ENCODE results near the gene ESRRB.

The ESRRB gene

DNA sequence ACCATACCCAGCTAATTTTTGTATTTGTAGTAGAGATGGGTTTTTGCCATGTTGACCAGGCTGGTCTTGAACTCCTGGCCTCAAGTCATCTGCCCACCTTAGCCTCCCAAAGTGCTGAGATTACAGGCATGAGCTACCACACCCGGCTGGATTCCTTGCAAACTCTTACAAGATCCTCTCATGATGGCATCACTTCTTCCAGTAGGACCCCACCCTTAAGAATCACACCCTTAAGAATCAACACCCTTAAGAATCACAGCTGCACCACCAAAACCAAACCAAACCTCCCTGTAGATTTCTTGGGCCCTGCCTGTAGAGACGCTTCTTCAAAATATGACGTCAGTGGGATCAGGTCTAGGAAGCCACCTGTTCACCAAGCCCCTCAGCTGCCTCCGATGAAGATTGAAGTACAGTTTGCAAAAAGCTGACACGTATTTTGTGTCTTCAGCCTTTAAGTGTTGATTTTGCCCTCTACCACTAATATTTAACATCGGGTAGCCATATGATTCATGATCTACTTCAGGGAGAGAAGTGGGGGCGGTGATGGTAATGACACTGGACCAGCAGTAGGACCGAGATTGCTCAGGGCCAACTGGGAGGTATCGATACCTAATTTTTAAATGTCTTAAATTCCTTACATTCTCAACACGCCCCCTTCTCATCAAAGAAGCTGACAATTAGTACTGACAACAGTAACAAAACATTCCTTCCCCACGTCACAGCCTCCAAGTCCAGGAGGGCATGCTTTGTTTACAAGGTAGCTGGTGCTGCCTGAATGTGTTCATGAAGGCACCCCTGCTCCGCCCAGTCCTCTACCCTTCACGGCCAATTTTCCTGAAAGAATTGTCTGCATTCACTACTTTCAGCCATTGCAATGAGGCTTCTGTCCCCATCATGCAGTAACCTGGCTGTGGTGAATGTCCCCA is 57.2 kb downstream of the ESRRB start:
- no peak overlapping the region for H3K4me3 ChIP-seq (ENCODE audit: control insufficient read depth, low read depth, low read length)

DNA sequence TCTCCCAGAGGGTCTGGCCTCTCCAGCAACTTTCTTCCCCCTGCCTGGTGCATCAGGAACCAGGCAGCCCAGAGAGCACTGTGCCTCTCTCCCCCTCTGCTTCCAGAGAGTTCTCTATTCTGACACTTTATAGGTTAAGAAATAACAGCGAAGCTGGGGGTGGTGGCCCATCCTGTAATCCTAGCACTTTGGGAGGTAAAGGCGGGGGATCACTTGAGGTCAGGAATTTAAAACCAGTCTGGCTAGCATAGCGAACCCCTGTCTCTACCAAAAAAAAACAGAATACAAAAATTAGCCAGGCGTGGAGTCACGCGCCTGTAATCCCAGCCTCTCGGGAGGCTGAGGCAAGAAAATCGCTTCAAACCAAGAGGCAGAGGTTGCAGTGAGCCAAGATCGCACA is 58.3 kb downstream of the ESRRB start:
- no peak for DNase-seq (ENCODE audit: low read depth)
- no peak overlapping the region for H3K4me3 ChIP-seq (ENCODE audit: control insufficient read depth, low read depth, low read length)
- TF ChIP-seq, protein P1, sequence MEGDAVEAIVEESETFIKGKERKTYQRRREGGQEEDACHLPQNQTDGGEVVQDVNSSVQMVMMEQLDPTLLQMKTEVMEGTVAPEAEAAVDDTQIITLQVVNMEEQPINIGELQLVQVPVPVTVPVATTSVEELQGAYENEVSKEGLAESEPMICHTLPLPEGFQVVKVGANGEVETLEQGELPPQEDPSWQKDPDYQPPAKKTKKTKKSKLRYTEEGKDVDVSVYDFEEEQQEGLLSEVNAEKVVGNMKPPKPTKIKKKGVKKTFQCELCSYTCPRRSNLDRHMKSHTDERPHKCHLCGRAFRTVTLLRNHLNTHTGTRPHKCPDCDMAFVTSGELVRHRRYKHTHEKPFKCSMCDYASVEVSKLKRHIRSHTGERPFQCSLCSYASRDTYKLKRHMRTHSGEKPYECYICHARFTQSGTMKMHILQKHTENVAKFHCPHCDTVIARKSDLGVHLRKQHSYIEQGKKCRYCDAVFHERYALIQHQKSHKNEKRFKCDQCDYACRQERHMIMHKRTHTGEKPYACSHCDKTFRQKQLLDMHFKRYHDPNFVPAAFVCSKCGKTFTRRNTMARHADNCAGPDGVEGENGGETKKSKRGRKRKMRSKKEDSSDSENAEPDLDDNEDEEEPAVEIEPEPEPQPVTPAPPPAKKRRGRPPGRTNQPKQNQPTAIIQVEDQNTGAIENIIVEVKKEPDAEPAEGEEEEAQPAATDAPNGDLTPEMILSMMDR (conservative IDR thresholded peaks at IDR 0.05; ENCODE audit: control insufficient read depth, insufficient read depth, low read depth, low read length): no peak

More for the DNA sequence above, 57.2 kb downstream of the ESRRB start:
- TF ChIP-seq, protein P1 (conservative IDR thresholded peaks at IDR 0.05; ENCODE audit: control insufficient read depth, insufficient read depth, low read depth, low read length): no peak
- no peak for DNase-seq (ENCODE audit: low read depth)

DNA sequence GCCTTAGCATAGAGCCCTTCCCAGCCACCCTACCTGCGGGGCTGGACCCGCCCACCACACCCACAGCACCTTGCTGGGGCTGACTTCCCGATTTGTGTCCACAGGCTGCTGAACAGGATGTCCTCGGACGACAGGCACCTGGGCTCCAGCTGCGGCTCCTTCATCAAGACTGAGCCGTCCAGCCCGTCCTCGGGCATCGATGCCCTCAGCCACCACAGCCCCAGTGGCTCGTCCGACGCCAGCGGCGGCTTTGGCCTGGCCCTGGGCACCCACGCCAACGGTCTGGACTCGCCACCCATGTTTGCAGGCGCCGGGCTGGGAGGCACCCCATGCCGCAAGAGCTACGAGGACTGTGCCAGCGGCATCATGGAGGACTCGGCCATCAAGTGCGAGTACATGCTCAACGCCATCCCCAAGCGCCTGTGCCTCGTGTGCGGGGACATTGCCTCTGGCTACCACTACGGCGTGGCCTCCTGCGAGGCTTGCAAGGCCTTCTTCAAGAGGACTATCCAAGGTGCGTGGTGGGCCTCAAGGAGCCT is 63.4 kb downstream of the ESRRB start:
- TF ChIP-seq, protein P1 (conservative IDR thresholded peaks at IDR 0.05; ENCODE audit: control insufficient read depth, insufficient read depth, low read depth, low read length): no peak
- no peak for DNase-seq (ENCODE audit: low read depth)

DNA sequence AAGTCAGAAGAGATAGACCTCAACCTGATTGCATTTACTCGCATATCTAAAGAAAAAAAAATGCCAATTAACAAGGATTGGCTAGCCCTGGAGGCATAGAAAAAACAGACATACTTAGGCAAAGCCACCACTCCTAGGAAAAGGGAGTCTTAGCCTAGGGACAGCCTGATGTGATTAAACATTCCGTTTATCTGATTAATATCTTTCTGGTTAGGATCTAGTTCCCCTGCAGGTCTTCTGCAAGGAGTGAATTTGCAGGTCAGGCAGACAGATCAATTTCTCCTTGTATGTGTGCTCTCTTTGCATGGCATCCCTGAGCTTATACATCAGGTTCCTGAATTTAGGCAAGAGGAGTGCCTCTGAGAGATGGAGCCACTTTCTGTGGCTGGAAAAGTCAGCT is 70.5 kb downstream of the ESRRB start:
- no peak overlapping the region for H3K4me3 ChIP-seq (ENCODE audit: control insufficient read depth, low read depth, low read length)
- DNase-seq (ENCODE audit: low read depth): no peak
- TF ChIP-seq, protein P1 (conservative IDR thresholded peaks at IDR 0.05; ENCODE audit: control insufficient read depth, insufficient read depth, low read depth, low read length): no peak

More for the DNA sequence above, 63.4 kb downstream of the ESRRB start:
- no peak overlapping the region for H3K4me3 ChIP-seq (ENCODE audit: control insufficient read depth, low read depth, low read length)

DNA sequence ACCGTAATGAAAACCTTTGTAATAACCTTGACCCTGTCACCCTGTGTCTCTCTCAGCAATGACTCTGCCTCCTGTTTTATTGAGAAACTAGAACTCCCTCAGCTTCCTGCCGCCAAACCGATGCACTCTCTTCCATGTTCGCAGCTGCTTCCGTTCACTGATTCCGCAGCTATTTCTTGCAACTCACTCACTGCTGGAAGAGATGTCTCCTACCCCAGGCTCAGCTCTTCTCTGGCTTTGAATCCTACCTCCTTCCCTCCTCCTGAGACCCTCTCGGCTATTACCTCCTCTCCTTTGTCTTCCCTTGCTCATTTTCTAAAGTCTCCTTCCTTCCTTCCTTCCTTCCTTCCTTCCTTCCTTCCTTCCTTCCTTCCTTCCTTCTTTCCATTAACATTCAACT is 71.0 kb downstream of the ESRRB start:
- no peak for DNase-seq (ENCODE audit: low read depth)
- TF ChIP-seq, protein P1 (conservative IDR thresholded peaks at IDR 0.05; ENCODE audit: control insufficient read depth, insufficient read depth, low read depth, low read length): no peak
- H3K4me3 ChIP-seq (ENCODE audit: control insufficient read depth, low read depth, low read length): no peak overlapping the region

DNA sequence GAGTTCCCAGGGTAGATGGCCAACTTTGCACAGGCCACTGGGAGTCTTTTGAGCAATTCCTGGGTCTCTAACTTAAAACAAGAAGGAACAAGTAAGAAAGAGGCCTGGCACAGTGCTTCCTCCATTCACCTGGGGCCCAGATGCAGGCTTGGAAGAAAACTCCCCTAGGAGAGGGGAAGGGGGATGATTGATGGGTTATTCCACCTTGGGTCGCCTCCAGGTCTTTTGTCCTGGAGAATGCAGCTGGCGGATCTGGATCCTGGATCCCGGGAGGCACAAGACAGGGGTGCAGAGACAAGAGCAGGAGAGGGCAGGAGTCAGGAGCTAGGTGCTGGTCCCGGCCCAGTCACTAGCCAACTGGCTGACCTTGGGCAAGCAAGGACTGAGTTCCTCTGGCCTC is 74.5 kb downstream of the ESRRB start:
- no peak overlapping the region for H3K4me3 ChIP-seq (ENCODE audit: control insufficient read depth, low read depth, low read length)
- DNase-seq (ENCODE audit: low read depth): no peak
- TF ChIP-seq, protein P1 (conservative IDR thresholded peaks at IDR 0.05; ENCODE audit: control insufficient read depth, insufficient read depth, low read depth, low read length): no peak

All from fibroblast of mammary gland (primary cell).